HG03342 (cell line): ENCODE data around the gene SPEN.
"Not testable (repeated sequence)": the region's sequence is repeated elsewhere in the genome, so short reads cannot be mapped to it uniquely, and the experiment has no call there.

Experiments
- ATAC-seq: cut with Tn5 transposase; IDR thresholded peaks from one replicate; pipeline ENCODE4 v1.9.1; 2021; ENCODE audit warnings: mild to moderate bottlenecking, moderate library complexity; ENCODE audit not compliant: unreplicated experiment

The SPEN gene

GRCh38 chr1:15892857-15893599 is 45.5 kb downstream of the SPEN start:
- ATAC-seq = not testable (repeated sequence)

- no peak for ATAC-seq
Measured at GRCh38 chr1:15895233-15895632, 47.7 kb downstream of the SPEN start.

- not testable (repeated sequence) for ATAC-seq
Measured at GRCh38 chr1:15896841-15897610, 49.5 kb downstream of the SPEN start.

GRCh38 chr1:15899266-15899665 is 51.8 kb downstream of the SPEN start:
- no peak for ATAC-seq

- no peak for ATAC-seq
Measured at GRCh38 chr1:15900662-15901279, 53.3 kb downstream of the SPEN start.

- ATAC-seq = no peak
Measured at GRCh38 chr1:15902882-15903281, 55.4 kb downstream of the SPEN start.

GRCh38 chr1:15908597-15908996 is 61.1 kb downstream of the SPEN start:
- no peak for ATAC-seq

GRCh38 chr1:15911141-15911540 is 63.6 kb downstream of the SPEN start:
- ATAC-seq = no peak

GRCh38 chr1:15911927-15912326 is 64.4 kb downstream of the SPEN start:
- no peak for ATAC-seq

GRCh38 chr1:15913607-15914006 is 66.1 kb downstream of the SPEN start:
- not testable (repeated sequence) for ATAC-seq

GRCh38 chr1:15915991-15916390 is 68.5 kb downstream of the SPEN start:
- no peak for ATAC-seq

GRCh38 chr1:15916417-15916816 is 68.9 kb downstream of the SPEN start:
- no peak for ATAC-seq

- ATAC-seq = peak; percentile 52
Measured at GRCh38 chr1:15916916-15917315, 69.4 kb downstream of the SPEN start.

- ATAC-seq = no peak
Measured at GRCh38 chr1:15918962-15919715, 71.6 kb downstream of the SPEN start.

- ATAC-seq = no peak
Measured at GRCh38 chr1:15923241-15923640, 75.7 kb downstream of the SPEN start.

- not testable (repeated sequence) for ATAC-seq
Measured at GRCh38 chr1:15926448-15926847, 78.9 kb downstream of the SPEN start.

GRCh38 chr1:15928971-15929965 is 81.8 kb downstream of the SPEN start:
- ATAC-seq = no peak

GRCh38 chr1:15931401-15931800 is 83.9 kb downstream of the SPEN start:
- ATAC-seq = no peak

- ATAC-seq = no peak
Measured at GRCh38 chr1:15931884-15932283, 84.4 kb downstream of the SPEN start.

- no peak for ATAC-seq
Measured at GRCh38 chr1:15932612-15933011, 85.1 kb downstream of the SPEN start.
